ENCODE data around the gene TMEM44.

Gene TMEM44

GRCh38 chr3:194573680-194574437 lies 59.4 kb downstream of the TMEM44 start:
- TF ChIP-seq CTCF (IDR thresholded peaks at IDR 0.05; ENCODE audit: control extremely low read depth, extremely low read depth, low read depth, missing control alignments) = peak; percentile 89
- POLR2A ChIA-PET = no interaction called here
- CTCF ChIA-PET = interaction anchor here (0.7 to 2.1 kb wide), 16 partner anchors 8 to 240 kb away, joined by 3 to 10 read pairs (median 4); no protein-coding TSS in a partner anchor
- DNase-seq (ENCODE audit: extremely low spot score) = peak; percentile 86

- DNase-seq (ENCODE audit: extremely low spot score) = no peak
- ChIA-PET POLR2A (no interaction called here), CTCF (interaction anchor here (0.7 to 2.1 kb wide), 18 partner anchors 9 to 240 kb away, joined by 3 to 10 read pairs (median 4); no protein-coding TSS in a partner anchor)
- no peak for TF ChIP-seq CTCF (IDR thresholded peaks at IDR 0.05; ENCODE audit: control extremely low read depth, extremely low read depth, low read depth, missing control alignments)
Measured at GRCh38 chr3:194572944-194573491, 60.2 kb downstream of the TMEM44 start.

- TF ChIP-seq CTCF (IDR thresholded peaks at IDR 0.05; ENCODE audit: control extremely low read depth, extremely low read depth, low read depth, missing control alignments) = no peak
- ChIA-PET CTCF (interaction anchor here (0.9 to 2.1 kb wide), 6 partner anchors 12 to 100 kb away, joined by 3 to 9 read pairs (median 4); no protein-coding TSS in a partner anchor), POLR2A (no interaction called here)
- no peak for DNase-seq (ENCODE audit: extremely low spot score)
Measured at GRCh38 chr3:194572143-194572789, 61.0 kb downstream of the TMEM44 start.

GRCh38 chr3:194571491-194572142 lies 61.6 kb downstream of the TMEM44 start:
- POLR2A ChIA-PET = no interaction called here
- TF ChIP-seq CTCF (IDR thresholded peaks at IDR 0.05; ENCODE audit: control extremely low read depth, extremely low read depth, low read depth, missing control alignments) = no peak
- no peak for DNase-seq (ENCODE audit: extremely low spot score)
- CTCF ChIA-PET = interaction anchor here (0.9 to 2.1 kb wide), 6 partner anchors 13 to 99 kb away, joined by 3 to 9 read pairs (median 4); no protein-coding TSS in a partner anchor

GRCh38 chr3:194570898-194571297 lies 62.3 kb downstream of the TMEM44 start:
- POLR2A ChIA-PET = interaction anchor here (0.5 kb wide), 1 partner anchor 64 kb away, joined by 3 read pairs; no protein-coding TSS in a partner anchor

More at GRCh38 chr3:194570898-194571297, 62.3 kb downstream of the TMEM44 start:
- DNase-seq (ENCODE audit: extremely low spot score) = no peak
- no peak for TF ChIP-seq CTCF (IDR thresholded peaks at IDR 0.05; ENCODE audit: control extremely low read depth, extremely low read depth, low read depth, missing control alignments)
- CTCF ChIA-PET = no interaction called here

Data from GM10248 (cell line).